K562 (cell line): ENCODE data around the gene IRS2. TPM values are rescaled to one million over a fixed set of nuclear protein-coding genes. Genes with fewer than 3 reads are reported as not detected.

Source experiments
- ATAC-seq: fragments of 200-7000 bp; cut with Tn5 transposase; 3 replicates; pipeline ENCODE4 v1.9.1; 2020; ENCODE audit warnings: moderate library complexity
- BruUV-seq: library from RNA; stranded (reverse); fragments of 400-500 nt; replicated peaks from 2 replicates; lab custom pipeline; 2021; lab: Mats Ljungman, UMichigan
- CTCF ChIA-PET: fragments of 300-600 bp; formaldehyde crosslinking; extraction: SDS; loops from one replicate; lab custom pipeline; 2021; ENCODE audit warnings: low intra/inter-chr PET ratio; lab: Yijun Ruan, JAX
- POLR2A ChIA-PET: fragments of 300-600, 350-650 bp; sonication (Branson Sonifier 250); formaldehyde crosslinking; extraction: SDS; loops from one replicate; lab custom pipeline; 2021; ENCODE audit warnings: antibody characterized with exemption, inconsistent platforms; lab: Yijun Ruan, JAX
- DNase-seq, 4 experiments: peaks; one replicate each; pipeline versions ENCODE4 v3.0.0 to v3.0.0-alpha.2; 2011 to 2018; ENCODE audit warnings: low spot score in 3 of 4, mixed read lengths in 3 of 4; ENCODE audit errors: extremely low read depth in 1 of 4
- FAIRE-seq: peaks from 2 replicates; lab custom pipeline; 2011; peaks lifted over from hg19 to GRCh38; lab: Jason Lieb, UNC
- H2AFZ ChIP-seq: 2 replicates; pipeline ENCODE4 v1.6.0; 2011; ENCODE audit warnings: low read depth, low read length, control low read depth, inconsistent platforms
- H3K27ac ChIP-seq: fragments of 200-600 bp; 3 replicates; pipeline ENCODE4 v1.8.0; 2011; ENCODE audit warnings: low read depth, mild to moderate bottlenecking, control low read depth, inconsistent platforms, low read length, moderate library complexity, mixed read lengths; ENCODE audit errors: extremely low read depth
- H3K27me3 ChIP-seq, 2 experiments: fragments of 300-600 bp in 1 of 2; 2 replicates in 1 of 2; 3 replicates in 1 of 2; pipeline versions ENCODE4 v1.6.0 to v1.8.0; 2011; ENCODE audit warnings: inconsistent platforms in 2 of 2, low read length in 2 of 2, mild to moderate bottlenecking in 1 of 2, mixed read lengths in 1 of 2, moderate library complexity in 1 of 2; ENCODE audit not compliant: control insufficient read depth in 2 of 2, insufficient read depth in 2 of 2
- H3K36me3 ChIP-seq: fragments of 300-600 bp; 3 replicates; pipeline ENCODE4 v1.8.0; 2011; ENCODE audit warnings: mild to moderate bottlenecking, low read length, inconsistent platforms; ENCODE audit not compliant: control insufficient read depth, insufficient read depth
- H3K4me1 ChIP-seq, 2 experiments: fragments of 200-600 bp in 1 of 2; replicated peaks in 1 of 2; 2 replicates in 1 of 2; 3 replicates in 1 of 2; pipeline versions ENCODE4 v1.5.1 to v1.8.0; 2011; ENCODE audit warnings: inconsistent platforms in 2 of 2, low read length in 2 of 2, mild to moderate bottlenecking in 1 of 2, mixed read lengths in 1 of 2, moderate library complexity in 1 of 2; ENCODE audit not compliant: control insufficient read depth in 2 of 2, insufficient read depth in 2 of 2
- H3K4me2 ChIP-seq: 2 replicates; pipeline ENCODE4 v1.6.1; 2011; ENCODE audit warnings: low read length, control low read depth, inconsistent platforms, mixed read lengths; ENCODE audit not compliant: insufficient read depth
- H3K4me3 ChIP-seq: fragments of 200-600 bp; sonication (generic), shearing (Covaris generic); 2 replicates; pipeline ENCODE4 v1.5.1; 2016; ENCODE audit warnings: control low read depth, inconsistent platforms
- H3K79me2 ChIP-seq: fragments of 200-600 bp; 3 replicates; pipeline ENCODE4 v1.8.0; 2011; ENCODE audit warnings: low read length, inconsistent platforms; ENCODE audit not compliant: control insufficient read depth, insufficient read depth
- H3K9ac ChIP-seq, 2 experiments: 2 replicates each; pipeline versions ENCODE4 v1.6.0 to v1.6.1; 2011; ENCODE audit warnings: low read depth in 2 of 2, low read length in 2 of 2, control low read depth in 1 of 2, inconsistent platforms in 1 of 2, mild to moderate bottlenecking in 1 of 2, mixed read lengths in 1 of 2; ENCODE audit not compliant: insufficient read depth in 1 of 2
- H3K9me1 ChIP-seq: one replicate; pipeline ENCODE4 v1.6.0; 2011; ENCODE audit warnings: inconsistent platforms, mild to moderate bottlenecking, low read length, moderate library complexity; ENCODE audit not compliant: control insufficient read depth, insufficient read depth
- H3K9me3 ChIP-seq: replicated peaks from 2 replicates; pipeline ENCODE4 v1.5.1; 2011; ENCODE audit warnings: low read depth, low read length, inconsistent platforms; ENCODE audit not compliant: control insufficient read depth, insufficient read depth
- H4K20me1 ChIP-seq: replicated peaks from 2 replicates; pipeline ENCODE4 v1.6.1; 2011; ENCODE audit warnings: low read length, inconsistent platforms, mixed read lengths; ENCODE audit not compliant: control insufficient read depth, insufficient read depth
- CEBPB ChIP-seq: fragments of 450-650 bp; IDR thresholded peaks from 2 replicates; pipeline ENCODE4 v1.6.1; 2016; ENCODE audit warnings: missing genetic modification characterization, missing compliant biosample characterization
- GMEB1 ChIP-seq: fragments of 250-450 bp; sonication (Bioruptor Pico); IDR thresholded peaks from 2 replicates; pipeline ENCODE4 v1.4.0; 2020; ENCODE audit warnings: mild to moderate bottlenecking
- ZNF165 ChIP-seq: fragments of 250-450 bp; sonication (Bioruptor Pico); IDR thresholded peaks from 2 replicates; pipeline ENCODE4 v1.4.0; 2020; ENCODE audit warnings: borderline replicate concordance
- ZNF318 ChIP-seq, 2 experiments: fragments of 450-650 bp; IDR thresholded peaks; 2 replicates each; pipeline ENCODE4 v1.6.1; 2016; ENCODE audit warnings: mild to moderate bottlenecking in 2 of 2, borderline replicate concordance in 1 of 2, low read depth in 1 of 2, moderate library complexity in 1 of 2
- WGBS: fragments of 100-300 bp; shearing (Covaris generic); methylation state at CpG from one replicate; pipeline ENCODE4 v1.1.6; 2016; ENCODE audit warnings: low coverage, mixed read lengths; ENCODE audit not compliant: insufficient coverage; ENCODE audit errors: missing lambda C conversion rate; 5-methylcytosine and 5-hydroxymethylcytosine counted together
- in situ Hi-C: fragments of 300-500 bp; cut with MboI; formaldehyde crosslinking; loops from 4 replicates; pipeline ENCODE4 v1.15.0; 2018; ENCODE audit warnings: inconsistent platforms, mixed read lengths
- intact Hi-C: fragments of 100-400 bp; cut with micrococcal nuclease; formaldehyde crosslinking; loops from 2 replicates; pipeline ENCODE4 v1.14.2; 2022
- polyA plus RNA-seq, 8 experiments: library from polyadenylated mRNA; depleted of rRNA in 4 of 8; stranded (reverse) in 5 of 8; unstranded in 3 of 8; fragments of >200 nt; fragmentation: Nextera tagmentation in 2 of 8; fragmentation: Illumina TruSeq in 1 of 8; extraction: Ambion mirVana in 2 of 8; extraction: Trizol in 1 of 8; gene quantifications; 2 replicates each; pipeline versions ENCODE4 v1.2.1 to v1.2.3, GENCODE V29; 2011 to 2014; ENCODE audit warnings: inconsistent platforms in 1 of 8, missing spikeins in 1 of 8
- total RNA-seq, 7 experiments: library from RNA; depleted of rRNA in 6 of 7; stranded (reverse); fragments of >200 nt in 6 of 7; fragmentation: Illumina TruSeq in 2 of 7; extraction: Trizol in 2 of 7; gene quantifications; 2 replicates each; pipeline versions ENCODE4 v1.2.1 to v1.2.3, GENCODE V29; 2011 to 2021; ENCODE audit warnings: low replicate concordance in 1 of 7

Gene IRS2
- total and polyA plus RNA-seq, 9 of the 15 experiments (the other 6 are each of a cell fraction or from before 2014, with no cell fraction given) = 0.36 to 4.6 (median 0.63) TPM

GRCh38 chr13:109704771-109705635, 81.4 kb downstream of the IRS2 start:
- ChIA-PET POLR2A (interaction anchor here (0.8 kb wide), 1 partner anchor 122 kb away, joined by 3 read pairs; no protein-coding TSS in a partner anchor), CTCF (no interaction called here)
- H3K4me3 ChIP-seq = no peak overlapping the region
- H3K27me3 ChIP-seq = no peaks in the 10 kb centered on the region
- H3K9me3 ChIP-seq = 0 out of 2 replicates have a peak, but pooled peaks cover 3% of the 10 kb centered on the region
- no peak overlapping the region for H3K27ac ChIP-seq
- WGBS = 60% methylated on average over 13 of the region's 22 CpGs
- no peak overlapping the region for H3K9ac ChIP-seq
- H3K4me1 ChIP-seq = peaks cover 4 to 16% of the 10 kb centered on the region in 2 experiments
- H3K4me2 ChIP-seq = no peak overlapping the region
- BruUV-seq = no TSS peak
- ATAC-seq (no peak), DNase-seq (no peak), FAIRE-seq (no peak)
- H4K20me1 ChIP-seq = no peaks in the 10 kb centered on the region
- in situ Hi-C loops (no loop called here), intact Hi-C loops (loop anchor here (5.0 kb wide), 1 partner anchor 82 kb away; the partner anchor contains the start of gene IRS2)
- H3K79me2 ChIP-seq = no peaks in the 10 kb centered on the region
- H3K9me1 ChIP-seq = no peaks in the 10 kb centered on the region
- no peaks in the 10 kb centered on the region for H3K36me3 ChIP-seq
- H2AFZ ChIP-seq = no peak overlapping the region
- TF ChIP-seq ZNF165 (CRISPR knock-in tag) (no peak), ZNF318 (IDR thresholded peaks at IDR 0.05; ENCODE audit: borderline replicate concordance in 1 of 2, low read depth in 1 of 2) (no peak), GMEB1 (CRISPR knock-in tag) (no peak), CEBPB (peak; percentile 41)
